Measurements from ENCODE around the gene RPH3AL.
"Not testable (repeated sequence)": the region's sequence is repeated elsewhere in the genome, so short reads cannot be mapped to it uniquely, and the experiment has no call there.

RPH3AL gene

DNA sequence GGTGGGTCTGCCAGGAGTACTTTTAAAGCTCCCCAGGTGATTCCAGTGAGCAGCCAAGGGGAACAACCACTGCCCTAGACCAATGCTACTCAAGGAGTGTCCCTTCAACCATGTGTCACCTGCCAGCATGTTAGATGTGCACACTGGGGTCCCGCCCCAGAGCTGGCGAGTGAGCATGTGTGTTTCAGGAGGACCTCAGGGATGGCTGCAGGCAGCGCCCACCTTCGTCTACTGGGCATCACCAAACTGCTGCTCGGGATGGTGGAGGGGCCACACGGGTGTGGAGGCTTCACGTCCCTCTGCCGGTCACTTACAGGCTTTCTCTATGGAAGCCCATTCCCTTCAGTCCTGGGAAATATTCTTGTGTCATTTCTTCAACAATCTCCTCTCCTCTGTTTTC is 142.2 kb downstream of the RPH3AL start:
- no peak overlapping the region for H3K27ac ChIP-seq (ENCODE audit: poor library complexity, severe bottlenecking)
- ATAC-seq (ENCODE audit: low read depth) (no peak), DNase-seq (ENCODE audit: low spot score) (no peak)
- H3K36me3 ChIP-seq (ENCODE audit: low read depth) = no peaks in the 10 kb centered on the region
- no peak overlapping the region for H3K4me3 ChIP-seq (ENCODE audit: severe bottlenecking)
- no peaks in the 10 kb centered on the region for H3K4me1 ChIP-seq (ENCODE audit: insufficient read depth, poor library complexity, severe bottlenecking)
- H3K27me3 ChIP-seq (ENCODE audit: insufficient read depth, poor library complexity, severe bottlenecking) = no peaks in the 10 kb centered on the region
- H3K9me3 ChIP-seq (ENCODE audit: severe bottlenecking) = no peaks in the 10 kb centered on the region
- TF ChIP-seq, protein P1, sequence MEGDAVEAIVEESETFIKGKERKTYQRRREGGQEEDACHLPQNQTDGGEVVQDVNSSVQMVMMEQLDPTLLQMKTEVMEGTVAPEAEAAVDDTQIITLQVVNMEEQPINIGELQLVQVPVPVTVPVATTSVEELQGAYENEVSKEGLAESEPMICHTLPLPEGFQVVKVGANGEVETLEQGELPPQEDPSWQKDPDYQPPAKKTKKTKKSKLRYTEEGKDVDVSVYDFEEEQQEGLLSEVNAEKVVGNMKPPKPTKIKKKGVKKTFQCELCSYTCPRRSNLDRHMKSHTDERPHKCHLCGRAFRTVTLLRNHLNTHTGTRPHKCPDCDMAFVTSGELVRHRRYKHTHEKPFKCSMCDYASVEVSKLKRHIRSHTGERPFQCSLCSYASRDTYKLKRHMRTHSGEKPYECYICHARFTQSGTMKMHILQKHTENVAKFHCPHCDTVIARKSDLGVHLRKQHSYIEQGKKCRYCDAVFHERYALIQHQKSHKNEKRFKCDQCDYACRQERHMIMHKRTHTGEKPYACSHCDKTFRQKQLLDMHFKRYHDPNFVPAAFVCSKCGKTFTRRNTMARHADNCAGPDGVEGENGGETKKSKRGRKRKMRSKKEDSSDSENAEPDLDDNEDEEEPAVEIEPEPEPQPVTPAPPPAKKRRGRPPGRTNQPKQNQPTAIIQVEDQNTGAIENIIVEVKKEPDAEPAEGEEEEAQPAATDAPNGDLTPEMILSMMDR (IDR thresholded peaks at IDR 0.05; ENCODE audit: poor library complexity, severe bottlenecking) = no peak

DNA sequence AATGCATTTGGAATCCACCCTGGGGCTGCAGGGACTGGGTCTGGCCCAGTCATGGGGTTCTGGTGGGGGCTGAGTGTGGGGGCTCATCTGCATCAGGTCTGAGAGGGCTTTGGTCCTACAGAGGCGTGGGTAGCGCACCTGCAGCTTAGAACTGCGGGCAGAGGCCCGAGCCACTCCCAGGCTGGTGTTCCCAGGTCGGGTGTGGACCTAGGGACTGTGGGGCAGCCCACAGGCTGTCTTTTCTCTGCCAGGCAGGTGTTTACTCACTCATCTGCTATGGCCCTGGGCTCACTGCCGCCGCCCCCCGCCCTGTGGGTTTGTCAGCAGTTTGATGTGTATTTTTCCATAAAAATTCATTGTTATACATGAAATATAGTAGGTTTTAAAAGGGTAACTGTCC is 144.2 kb downstream of the RPH3AL start:
- Histone ChIP-seq H3K27me3 (ENCODE audit: insufficient read depth, poor library complexity, severe bottlenecking) (no peaks in the 10 kb centered on the region), H3K27ac (ENCODE audit: poor library complexity, severe bottlenecking) (no peak overlapping the region), H3K9me3 (ENCODE audit: severe bottlenecking) (no peaks in the 10 kb centered on the region), H3K4me1 (ENCODE audit: insufficient read depth, poor library complexity, severe bottlenecking) (no peaks in the 10 kb centered on the region), H3K4me3 (ENCODE audit: severe bottlenecking) (no peak overlapping the region), H3K36me3 (ENCODE audit: low read depth) (no peaks in the 10 kb centered on the region)
- ATAC-seq (ENCODE audit: low read depth) (no peak), DNase-seq (ENCODE audit: low spot score) (no peak)
- TF ChIP-seq, protein P1 (IDR thresholded peaks at IDR 0.05; ENCODE audit: poor library complexity, severe bottlenecking) = no peak

DNA sequence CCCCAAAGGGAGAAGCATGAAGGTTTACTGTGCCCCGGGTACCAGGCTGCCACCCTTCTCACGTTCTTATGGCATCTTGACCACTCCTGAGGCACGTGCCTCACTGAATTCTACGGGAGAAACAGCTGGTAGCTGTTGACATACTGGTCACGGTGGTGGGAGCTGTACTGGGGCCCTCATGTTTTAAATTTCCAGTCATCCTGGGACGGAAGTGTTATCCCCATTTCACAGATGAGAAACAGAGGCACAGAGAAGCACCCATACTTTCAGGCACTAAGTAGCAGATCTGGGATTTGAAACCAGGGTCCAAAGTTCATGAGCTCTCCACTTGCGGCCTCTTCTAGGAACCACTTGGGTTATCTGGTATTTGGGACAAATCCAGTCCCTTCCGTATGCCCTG is 144.8 kb downstream of the RPH3AL start:
- ATAC-seq (ENCODE audit: low read depth) = no peak
- Histone ChIP-seq H3K4me1 (ENCODE audit: insufficient read depth, poor library complexity, severe bottlenecking) (no peaks in the 10 kb centered on the region), H3K27me3 (ENCODE audit: insufficient read depth, poor library complexity, severe bottlenecking) (no peaks in the 10 kb centered on the region), H3K27ac (ENCODE audit: poor library complexity, severe bottlenecking) (no peak overlapping the region), H3K36me3 (ENCODE audit: low read depth) (no peaks in the 10 kb centered on the region), H3K9me3 (ENCODE audit: severe bottlenecking) (no peaks in the 10 kb centered on the region), H3K4me3 (ENCODE audit: severe bottlenecking) (no peak overlapping the region)
- TF ChIP-seq, protein P1 (IDR thresholded peaks at IDR 0.05; ENCODE audit: poor library complexity, severe bottlenecking) = no peak
- no peak for DNase-seq (ENCODE audit: low spot score)

DNA sequence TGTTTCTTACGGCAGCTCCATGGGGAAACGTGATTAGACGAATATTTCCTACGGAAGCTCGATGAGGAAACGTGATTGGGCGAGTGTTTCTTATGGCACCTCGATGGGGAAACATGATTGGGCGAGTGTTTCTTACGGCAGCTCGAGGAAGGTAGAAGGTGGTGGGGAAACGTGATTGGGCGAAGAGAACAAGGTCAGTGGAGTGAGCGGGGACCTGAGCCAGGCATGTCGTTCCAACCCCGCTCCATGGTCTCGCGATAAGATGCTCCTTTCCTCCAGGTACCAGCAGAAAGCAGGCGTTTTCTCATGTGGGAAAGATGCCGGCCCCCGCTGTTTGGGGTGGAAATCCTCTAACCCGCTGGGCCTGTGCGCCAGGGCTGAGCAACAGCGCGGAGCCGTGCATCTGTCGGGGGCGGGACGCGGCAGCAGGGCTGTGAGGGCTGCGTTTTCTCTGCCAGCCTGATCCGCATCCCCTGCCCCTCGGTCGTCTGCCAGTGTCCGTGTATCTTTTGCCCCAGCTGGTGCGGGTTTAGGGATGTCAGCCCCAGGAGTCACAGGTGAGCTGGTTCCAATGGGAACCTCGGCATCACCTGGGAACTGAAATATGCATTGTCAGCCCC is 145.6 kb downstream of the RPH3AL start:
- H3K27me3 ChIP-seq (ENCODE audit: insufficient read depth, poor library complexity, severe bottlenecking) = no peaks in the 10 kb centered on the region
- DNase-seq (ENCODE audit: low spot score) (no peak), ATAC-seq (ENCODE audit: low read depth) (no peak)
- H3K9me3 ChIP-seq (ENCODE audit: severe bottlenecking) = no peaks in the 10 kb centered on the region
- no peak overlapping the region for H3K27ac ChIP-seq (ENCODE audit: poor library complexity, severe bottlenecking)
- H3K4me3 ChIP-seq (ENCODE audit: severe bottlenecking) = no peak overlapping the region
- TF ChIP-seq, protein P1 (IDR thresholded peaks at IDR 0.05; ENCODE audit: poor library complexity, severe bottlenecking) = no peak
- no peaks in the 10 kb centered on the region for H3K4me1 ChIP-seq (ENCODE audit: insufficient read depth, poor library complexity, severe bottlenecking)
- H3K36me3 ChIP-seq (ENCODE audit: low read depth) = no peaks in the 10 kb centered on the region

DNA sequence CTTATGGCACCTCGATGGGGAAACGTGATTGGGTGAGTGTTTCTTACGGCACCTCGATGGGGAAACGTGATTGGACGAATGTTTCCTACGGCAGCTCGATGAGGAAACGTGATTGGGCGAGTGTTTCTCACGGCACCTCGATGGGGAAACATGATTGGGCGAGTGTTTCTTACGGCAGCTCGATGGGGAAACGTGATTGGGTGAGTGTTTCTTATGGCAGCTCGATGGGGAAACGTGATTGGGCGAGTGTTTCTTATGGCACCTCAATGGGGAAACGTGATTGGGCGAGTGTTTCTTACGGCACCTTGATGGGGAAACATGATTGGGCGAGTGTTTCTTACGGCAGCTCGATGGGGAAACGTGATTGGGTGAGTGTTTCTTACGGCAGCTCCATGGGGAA is 146.1 kb downstream of the RPH3AL start:
- H3K27me3 ChIP-seq (ENCODE audit: insufficient read depth, poor library complexity, severe bottlenecking); H3K36me3 ChIP-seq (ENCODE audit: low read depth); H3K4me3 ChIP-seq (ENCODE audit: severe bottlenecking); H3K9me3 ChIP-seq (ENCODE audit: severe bottlenecking); H3K4me1 ChIP-seq (ENCODE audit: insufficient read depth, poor library complexity, severe bottlenecking); H3K27ac ChIP-seq (ENCODE audit: poor library complexity, severe bottlenecking); DNase-seq (ENCODE audit: low spot score); ATAC-seq (ENCODE audit: low read depth): not testable (repeated sequence)
